ENCODE measurements around the gene SDC4.

DNA sequence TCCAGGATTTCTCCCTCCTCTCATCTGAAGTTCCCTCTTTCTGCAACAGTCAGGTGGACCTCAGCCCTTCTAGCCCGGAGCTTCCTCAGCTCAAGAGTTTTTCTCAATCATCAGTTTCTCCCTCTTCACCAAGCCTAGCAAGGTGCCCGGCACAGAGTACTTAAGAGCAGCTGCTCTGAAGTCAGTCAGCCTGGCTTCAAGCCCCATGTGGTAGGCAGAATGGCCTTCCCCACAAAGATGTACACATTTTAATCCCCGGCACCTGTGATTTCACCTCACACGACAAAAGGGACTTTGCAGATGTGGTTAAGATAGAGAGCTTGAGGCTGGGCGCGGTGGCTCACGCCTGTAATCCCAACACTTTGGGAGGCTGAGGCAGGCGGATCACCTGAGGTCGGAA is 56.7 kb downstream of the SDC4 start:
- TF ChIP-seq, protein P1, sequence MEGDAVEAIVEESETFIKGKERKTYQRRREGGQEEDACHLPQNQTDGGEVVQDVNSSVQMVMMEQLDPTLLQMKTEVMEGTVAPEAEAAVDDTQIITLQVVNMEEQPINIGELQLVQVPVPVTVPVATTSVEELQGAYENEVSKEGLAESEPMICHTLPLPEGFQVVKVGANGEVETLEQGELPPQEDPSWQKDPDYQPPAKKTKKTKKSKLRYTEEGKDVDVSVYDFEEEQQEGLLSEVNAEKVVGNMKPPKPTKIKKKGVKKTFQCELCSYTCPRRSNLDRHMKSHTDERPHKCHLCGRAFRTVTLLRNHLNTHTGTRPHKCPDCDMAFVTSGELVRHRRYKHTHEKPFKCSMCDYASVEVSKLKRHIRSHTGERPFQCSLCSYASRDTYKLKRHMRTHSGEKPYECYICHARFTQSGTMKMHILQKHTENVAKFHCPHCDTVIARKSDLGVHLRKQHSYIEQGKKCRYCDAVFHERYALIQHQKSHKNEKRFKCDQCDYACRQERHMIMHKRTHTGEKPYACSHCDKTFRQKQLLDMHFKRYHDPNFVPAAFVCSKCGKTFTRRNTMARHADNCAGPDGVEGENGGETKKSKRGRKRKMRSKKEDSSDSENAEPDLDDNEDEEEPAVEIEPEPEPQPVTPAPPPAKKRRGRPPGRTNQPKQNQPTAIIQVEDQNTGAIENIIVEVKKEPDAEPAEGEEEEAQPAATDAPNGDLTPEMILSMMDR (IDR thresholded peaks at IDR 0.05 in 8 of 11, conservative IDR thresholded peaks at IDR 0.05 in 3 of 11), result no peak
- TF ChIP-seq POLR2A (IDR thresholded peaks at IDR 0.05), result no peak

Data from spleen (tissue), 7 donors.